HUES48 (cell line): ENCODE results near the gene SLC7A14.

Source experiments
- H3K27ac ChIP-seq: one replicate; pipeline ENCODE4 v1.7.0; 2013; ENCODE audit warnings: low read depth, low read length, inconsistent platforms
- H3K27me3 ChIP-seq: 2 replicates; pipeline ENCODE4 v1.6.1; 2013; ENCODE audit warnings: mild to moderate bottlenecking, low read length; ENCODE audit not compliant: control insufficient read depth, insufficient read depth
- H3K36me3 ChIP-seq: 2 replicates; pipeline ENCODE4 v1.6.1; 2013; ENCODE audit warnings: low read length; ENCODE audit not compliant: control insufficient read depth, insufficient read depth
- H3K4me1 ChIP-seq: 2 replicates; pipeline ENCODE4 v1.6.1; 2013; ENCODE audit warnings: mild to moderate bottlenecking, low read length; ENCODE audit not compliant: control insufficient read depth, insufficient read depth
- H3K4me3 ChIP-seq: 2 replicates; pipeline ENCODE4 v1.5.1; 2013; ENCODE audit warnings: mild to moderate bottlenecking, low read depth, low read length
- H3K9ac ChIP-seq: 2 replicates; pipeline ENCODE4 v1.6.1; 2013; ENCODE audit warnings: mild to moderate bottlenecking, low read depth, low read length, moderate library complexity
- H3K9me3 ChIP-seq: 2 replicates; pipeline ENCODE4 v1.6.1; 2013; ENCODE audit warnings: low read length; ENCODE audit not compliant: control insufficient read depth, insufficient read depth

SLC7A14 gene

DNA sequence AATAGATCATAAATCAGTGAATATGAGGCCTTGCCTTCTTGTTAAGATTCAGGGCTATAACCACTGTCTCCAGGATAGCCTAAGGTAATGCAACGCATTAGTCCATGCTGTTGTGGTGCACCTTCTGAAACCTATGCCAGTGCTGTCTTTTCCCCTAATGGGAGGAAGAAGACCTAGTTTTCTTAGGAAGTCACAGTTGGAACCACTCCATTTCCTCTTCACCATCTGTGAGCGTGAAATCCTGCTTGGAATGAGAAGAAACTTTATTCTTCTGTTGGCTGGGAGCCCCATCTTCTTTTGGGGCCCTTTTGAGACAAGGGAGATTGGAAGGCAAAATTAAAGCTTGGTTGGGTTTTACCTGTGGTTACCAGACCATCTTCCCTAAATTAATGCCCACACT lies 25.9 kb upstream of the SLC7A14 start:
- no peak overlapping the region for H3K27ac ChIP-seq
- no peaks in the 10 kb centered on the region for H3K4me1 ChIP-seq
- H3K9ac ChIP-seq: no peak overlapping the region
- no peaks in the 10 kb centered on the region for H3K9me3 ChIP-seq
- no peak overlapping the region for H3K4me3 ChIP-seq
- no peaks in the 10 kb centered on the region for H3K27me3 ChIP-seq
- H3K36me3 ChIP-seq: no peaks in the 10 kb centered on the region

DNA sequence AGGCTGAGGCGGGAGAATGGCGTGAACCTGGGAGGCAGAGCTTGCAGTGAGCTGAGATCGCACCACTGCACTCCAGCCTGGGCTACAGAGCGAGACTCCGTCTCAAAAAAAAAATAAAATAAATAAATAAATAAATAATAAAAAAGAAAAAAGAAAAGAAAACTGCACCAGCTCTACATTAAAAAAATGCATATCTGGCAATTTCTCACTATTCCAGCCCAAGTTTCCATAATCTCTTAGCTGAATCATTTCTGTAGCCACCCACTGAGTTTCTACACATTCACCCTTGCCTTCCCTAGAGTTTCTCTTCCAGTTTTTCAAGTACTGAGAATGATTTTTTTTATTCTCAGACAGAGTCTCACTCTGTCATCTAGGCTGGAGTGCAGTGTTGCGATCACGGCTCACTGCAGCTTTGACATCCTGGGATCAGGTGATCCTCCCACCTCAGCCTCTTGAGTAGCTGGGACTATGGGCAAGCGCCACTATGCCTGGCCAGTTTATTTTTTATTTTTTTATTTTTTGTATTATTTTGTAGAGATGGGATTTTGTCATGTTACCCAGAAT lies 24.5 kb upstream of the SLC7A14 start:
- Histone ChIP-seq H3K9ac (no peak overlapping the region), H3K36me3 (no peaks in the 10 kb centered on the region), H3K27me3 (no peaks in the 10 kb centered on the region), H3K9me3 (no peaks in the 10 kb centered on the region), H3K4me3 (no peak overlapping the region), H3K27ac (no peak overlapping the region), H3K4me1 (no peaks in the 10 kb centered on the region)

DNA sequence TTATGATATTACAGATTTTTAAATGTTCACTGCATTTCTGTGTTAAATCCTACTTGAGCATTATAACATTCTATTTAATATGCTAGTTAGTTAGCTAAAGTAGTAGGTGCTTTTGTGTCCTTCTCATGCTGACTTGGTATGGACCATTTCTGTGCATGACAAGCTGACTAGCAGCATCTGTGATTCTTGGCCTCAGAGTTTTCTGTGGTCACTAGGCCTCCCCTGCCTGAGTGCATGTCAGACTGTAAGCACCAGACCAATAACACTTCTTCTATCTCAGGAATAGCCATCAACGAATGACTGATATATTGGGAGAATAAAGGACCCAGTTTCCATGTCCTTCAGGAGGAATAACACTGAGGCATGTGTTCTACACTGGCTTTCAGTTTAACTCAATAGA lies 22.6 kb upstream of the SLC7A14 start:
- H3K4me1 ChIP-seq: no peaks in the 10 kb centered on the region
- no peak overlapping the region for H3K4me3 ChIP-seq
- H3K9ac ChIP-seq: no peak overlapping the region
- no peaks in the 10 kb centered on the region for H3K9me3 ChIP-seq
- no peaks in the 10 kb centered on the region for H3K27me3 ChIP-seq
- no peak overlapping the region for H3K27ac ChIP-seq
- H3K36me3 ChIP-seq: no peaks in the 10 kb centered on the region

DNA sequence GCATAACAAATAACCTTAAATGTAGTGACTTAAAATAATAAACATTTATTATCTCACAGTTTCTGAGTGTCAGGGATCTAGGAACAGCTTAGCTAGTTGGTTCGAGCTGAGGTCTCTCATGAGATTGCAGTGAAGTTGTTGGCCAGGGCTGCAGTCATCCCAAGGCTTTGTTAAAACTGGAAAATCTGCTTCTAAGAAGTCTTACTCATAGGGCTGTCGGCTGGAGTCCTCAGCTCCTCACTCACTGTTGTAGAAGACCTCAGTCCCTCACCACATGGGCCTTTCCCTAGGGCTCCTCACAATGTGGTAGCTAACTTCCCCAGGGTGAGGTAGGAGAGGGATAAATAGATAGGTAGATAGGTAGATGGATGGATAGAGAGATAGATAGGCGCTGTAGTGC lies 20.8 kb upstream of the SLC7A14 start:
- H3K27me3 ChIP-seq: no peaks in the 10 kb centered on the region
- H3K9me3 ChIP-seq: no peaks in the 10 kb centered on the region
- H3K36me3 ChIP-seq: no peaks in the 10 kb centered on the region
- no peak overlapping the region for H3K9ac ChIP-seq
- H3K4me1 ChIP-seq: no peaks in the 10 kb centered on the region
- H3K4me3 ChIP-seq: no peak overlapping the region
- H3K27ac ChIP-seq: no peak overlapping the region

DNA sequence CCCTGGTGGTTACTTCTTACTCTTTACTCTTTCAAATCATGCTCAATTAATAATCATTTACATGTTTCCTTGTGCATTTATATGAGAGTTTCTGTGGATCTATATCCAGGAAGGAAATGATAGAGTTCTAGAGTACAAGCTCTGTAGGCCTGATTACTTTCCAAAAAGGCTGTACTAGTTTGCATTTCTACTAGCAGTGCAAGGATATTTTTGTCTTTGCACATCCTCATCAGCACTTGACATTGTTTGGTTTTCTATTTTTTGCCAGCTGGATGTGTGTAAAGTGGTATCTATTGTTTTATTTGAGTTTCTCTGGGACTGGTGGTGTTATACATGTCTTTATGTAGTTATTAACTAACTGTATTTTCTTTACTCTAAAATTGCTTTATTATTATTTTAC lies 19.6 kb upstream of the SLC7A14 start:
- Histone ChIP-seq H3K27ac (no peak overlapping the region), H3K4me3 (no peak overlapping the region), H3K4me1 (no peaks in the 10 kb centered on the region), H3K36me3 (no peaks in the 10 kb centered on the region), H3K9me3 (no peaks in the 10 kb centered on the region), H3K27me3 (no peaks in the 10 kb centered on the region), H3K9ac (no peak overlapping the region)

DNA sequence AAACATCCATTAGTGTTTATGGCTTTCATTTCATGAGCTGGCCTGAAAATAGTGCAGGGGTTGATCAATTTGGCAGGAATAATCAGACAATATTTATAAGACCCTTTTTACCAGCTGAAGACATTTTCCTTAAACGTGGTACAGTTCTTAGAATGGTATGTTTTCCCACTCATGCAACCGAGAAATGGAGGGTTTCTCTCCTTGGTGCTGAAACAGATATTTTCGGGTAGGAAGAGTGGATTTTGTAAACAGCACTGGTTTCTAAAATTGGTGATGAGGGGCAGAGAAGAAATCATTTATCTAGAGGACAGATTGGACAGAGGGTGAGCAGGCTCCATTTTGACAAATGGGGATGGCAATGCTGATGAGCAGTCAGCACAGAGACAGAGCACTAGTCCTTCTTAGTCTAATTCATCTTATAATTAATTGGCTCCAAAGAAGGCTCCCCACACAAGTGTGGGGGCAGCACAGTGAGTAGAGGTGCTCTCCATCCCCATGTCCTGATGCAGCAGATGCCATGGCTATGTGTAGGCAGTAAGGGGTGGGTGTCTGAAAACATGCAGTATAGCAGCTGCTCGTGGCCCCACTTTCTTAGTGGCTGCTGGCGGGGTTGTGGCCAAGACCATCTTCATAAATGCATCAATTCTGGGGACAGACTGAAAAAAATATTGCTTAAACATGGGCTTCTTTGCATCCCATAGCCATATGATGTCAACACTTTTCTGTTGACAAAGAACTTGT lies 18.1 kb upstream of the SLC7A14 start:
- Histone ChIP-seq H3K36me3 (no peaks in the 10 kb centered on the region), H3K9ac (no peak overlapping the region), H3K4me1 (no peaks in the 10 kb centered on the region), H3K27me3 (no peaks in the 10 kb centered on the region), H3K4me3 (no peak overlapping the region), H3K9me3 (no peaks in the 10 kb centered on the region), H3K27ac (no peak overlapping the region)

DNA sequence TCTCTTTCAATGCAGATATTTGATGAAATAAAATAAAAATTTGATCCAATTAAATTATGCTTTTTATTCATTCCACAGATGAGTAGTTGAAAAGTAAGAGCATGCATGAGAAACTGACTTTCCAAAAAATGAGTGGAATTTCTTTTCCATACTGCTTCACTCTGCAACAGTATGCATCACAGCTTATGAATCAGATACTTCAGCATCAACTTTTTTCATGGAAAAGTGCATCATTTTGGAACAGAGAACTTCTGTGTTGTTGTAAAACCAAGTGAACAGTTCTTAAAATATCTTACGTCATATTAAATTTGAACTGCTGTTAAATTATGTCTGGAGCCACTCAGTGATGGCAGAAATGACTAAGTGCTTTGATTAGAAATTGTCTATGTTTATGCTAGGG lies 16.7 kb upstream of the SLC7A14 start:
- no peak overlapping the region for H3K27ac ChIP-seq
- no peaks in the 10 kb centered on the region for H3K9me3 ChIP-seq
- no peaks in the 10 kb centered on the region for H3K27me3 ChIP-seq

DNA sequence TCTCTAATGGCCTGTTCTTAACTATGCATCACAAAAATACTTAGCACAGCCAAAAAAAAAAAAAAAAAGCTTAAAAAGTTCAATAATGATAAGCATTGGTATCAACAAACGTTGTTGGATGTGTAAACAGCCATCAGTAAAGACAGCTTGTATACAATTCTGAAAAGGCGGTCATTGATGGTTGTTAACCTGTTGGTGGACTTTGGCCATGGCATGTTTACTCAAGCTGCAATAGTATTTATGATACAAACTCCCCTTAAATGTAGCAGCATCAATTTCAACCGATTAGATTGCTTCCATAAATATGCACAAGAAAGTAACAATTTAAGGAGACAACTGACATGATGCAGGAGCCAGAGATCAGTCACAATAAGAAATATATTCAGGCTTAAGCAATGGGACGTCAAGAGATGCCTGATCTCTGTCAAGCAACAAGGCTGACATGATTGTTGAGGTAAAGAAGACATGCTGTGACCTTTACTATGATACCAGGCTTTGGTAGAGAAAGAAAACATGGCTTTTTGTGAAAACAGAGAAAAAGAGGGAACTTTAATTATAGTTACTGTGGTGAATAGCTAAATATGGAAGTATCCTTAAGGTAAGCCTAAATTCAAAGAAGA lies 14.2 kb upstream of the SLC7A14 start:
- Histone ChIP-seq H3K4me3 (no peak overlapping the region), H3K9ac (no peak overlapping the region), H3K27me3 (no peaks in the 10 kb centered on the region), H3K36me3 (no peaks in the 10 kb centered on the region), H3K9me3 (no peaks in the 10 kb centered on the region), H3K27ac (no peak overlapping the region), H3K4me1 (no peaks in the 10 kb centered on the region)

More for the DNA sequence above, 16.7 kb upstream of the SLC7A14 start:
- no peaks in the 10 kb centered on the region for H3K4me1 ChIP-seq
- H3K36me3 ChIP-seq: no peaks in the 10 kb centered on the region
- no peak overlapping the region for H3K4me3 ChIP-seq
- H3K9ac ChIP-seq: no peak overlapping the region

DNA sequence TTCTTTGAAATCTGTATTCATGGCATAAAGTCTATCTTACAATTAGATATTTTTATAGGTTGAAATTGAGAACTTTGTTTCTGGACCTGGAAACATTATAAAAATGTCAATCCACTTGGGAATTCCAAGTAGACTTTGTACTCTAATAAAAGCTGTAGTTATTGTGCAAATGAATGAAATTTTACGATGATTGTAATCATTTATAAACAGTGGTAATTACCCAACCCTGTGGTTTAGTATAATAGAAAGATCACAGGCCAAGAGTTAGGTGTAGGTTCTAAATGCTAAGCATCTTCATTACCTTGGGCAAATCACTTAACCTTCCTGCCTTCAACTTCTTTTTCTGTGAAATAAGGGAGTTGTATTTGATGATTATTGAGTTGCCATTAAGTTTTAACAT lies 13.2 kb upstream of the SLC7A14 start:
- H3K36me3 ChIP-seq: no peaks in the 10 kb centered on the region
- H3K4me3 ChIP-seq: no peak overlapping the region
- H3K9me3 ChIP-seq: no peaks in the 10 kb centered on the region
- no peaks in the 10 kb centered on the region for H3K4me1 ChIP-seq
- no peak overlapping the region for H3K27ac ChIP-seq
- H3K27me3 ChIP-seq: no peaks in the 10 kb centered on the region
- H3K9ac ChIP-seq: no peak overlapping the region

DNA sequence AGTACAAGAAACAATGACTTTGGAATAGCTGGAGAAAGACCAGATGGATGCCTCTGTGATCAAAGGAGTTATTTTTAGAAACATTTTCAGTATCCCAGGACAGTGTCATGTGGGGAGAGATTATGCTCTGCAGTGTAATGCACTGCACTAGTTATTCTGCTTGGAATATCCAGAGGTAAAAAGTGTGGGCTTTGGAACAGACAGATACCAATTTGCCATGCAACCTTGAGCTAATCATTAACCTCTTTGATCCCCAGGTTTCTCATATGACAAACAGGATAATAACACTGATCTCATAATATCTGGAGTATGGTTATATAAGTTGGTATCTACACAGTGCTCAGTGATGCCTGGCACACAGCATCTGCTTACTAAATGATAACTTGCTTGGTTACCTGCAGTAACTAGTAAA lies 12.2 kb upstream of the SLC7A14 start:
- H3K36me3 ChIP-seq: no peaks in the 10 kb centered on the region

DNA sequence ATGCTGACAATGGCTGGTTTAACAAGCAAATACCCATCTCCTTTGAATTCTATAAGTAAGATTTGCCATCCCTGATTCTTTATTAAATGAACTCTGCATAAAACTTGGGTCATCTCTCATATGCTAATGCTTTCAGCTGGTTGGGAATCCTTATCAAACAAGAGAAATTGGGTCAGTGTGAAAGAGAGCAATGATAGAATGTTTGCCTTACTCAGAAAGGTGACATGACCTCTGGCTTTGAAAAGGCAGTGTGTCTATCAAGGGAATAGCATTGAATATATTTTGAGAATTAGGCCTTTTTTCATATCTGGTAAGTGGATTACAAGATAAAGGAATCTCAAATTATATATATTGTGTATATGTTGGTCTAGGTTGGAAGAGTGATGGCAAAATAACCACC lies 8.7 kb upstream of the SLC7A14 start:
- no peaks in the 10 kb centered on the region for H3K9me3 ChIP-seq
- H3K4me1 ChIP-seq: peaks cover 8% of the 10 kb centered on the region; the same call in 1 of the 2 replicates
- H3K27ac ChIP-seq: no peak overlapping the region
- no peaks in the 10 kb centered on the region for H3K36me3 ChIP-seq
- no peak overlapping the region for H3K9ac ChIP-seq
- H3K27me3 ChIP-seq: no peaks in the 10 kb centered on the region
- H3K4me3 ChIP-seq: no peak overlapping the region

More for the DNA sequence above, 12.2 kb upstream of the SLC7A14 start:
- H3K4me1 ChIP-seq: no peaks in the 10 kb centered on the region
- no peak overlapping the region for H3K9ac ChIP-seq
- no peak overlapping the region for H3K4me3 ChIP-seq
- H3K27me3 ChIP-seq: no peaks in the 10 kb centered on the region
- H3K9me3 ChIP-seq: no peaks in the 10 kb centered on the region
- H3K27ac ChIP-seq: no peak overlapping the region
